SHP77 (cell line): ENCODE data around the gene GRK5.

Experiments used
- DNase-seq, 2 experiments: peaks; one replicate each; lab custom pipeline; 2025; lab: John Stamatoyannopoulos, UW

The GRK5 gene

GRCh38 chr10:119405520-119405807, 198.1 kb downstream of the GRK5 start:
- no peak for DNase-seq

GRCh38 chr10:119406137-119406536, 198.8 kb downstream of the GRK5 start:
- DNase-seq, result no peak

GRCh38 chr10:119406601-119407253, 199.4 kb downstream of the GRK5 start:
- no peak for DNase-seq

GRCh38 chr10:119407254-119407777, 199.9 kb downstream of the GRK5 start:
- no peak for DNase-seq

- DNase-seq, result no peak
Observed at GRCh38 chr10:119408072-119408471, 200.7 kb downstream of the GRK5 start.

- peak; percentile 19 to 66 for DNase-seq
Observed at GRCh38 chr10:119408969-119409371, 201.6 kb downstream of the GRK5 start.

- peak in 1 of 2 experiments; percentile 66 for DNase-seq
Observed at GRCh38 chr10:119409385-119409784, 202.0 kb downstream of the GRK5 start.

- DNase-seq, result peak; percentile 61 to 83
Observed at GRCh38 chr10:119409906-119410305, 202.5 kb downstream of the GRK5 start.

GRCh38 chr10:119410361-119411116, 203.2 kb downstream of the GRK5 start:
- DNase-seq, result no peak

- peak; percentile 79 to 81 for DNase-seq
Observed at GRCh38 chr10:119412244-119413092, 205.1 kb downstream of the GRK5 start.

GRCh38 chr10:119413093-119413453, 205.7 kb downstream of the GRK5 start:
- no peak for DNase-seq

GRCh38 chr10:119413471-119414080, 206.2 kb downstream of the GRK5 start:
- peak; percentile 52 to 56 for DNase-seq

- DNase-seq, result peak; percentile 69 to 71
Observed at GRCh38 chr10:119414081-119414611, 206.8 kb downstream of the GRK5 start.

- DNase-seq, result no peak
Observed at GRCh38 chr10:119415121-119415520, 207.8 kb downstream of the GRK5 start.

- peak in 1 of 2 experiments; percentile 29 for DNase-seq
Observed at GRCh38 chr10:119415536-119416503, 208.4 kb downstream of the GRK5 start.

GRCh38 chr10:119416855-119417254, 209.5 kb downstream of the GRK5 start:
- DNase-seq, result peak; percentile 59 to 60

GRCh38 chr10:119417852-119418251, 210.5 kb downstream of the GRK5 start:
- DNase-seq, result no peak

GRCh38 chr10:119418362-119418761, 211.0 kb downstream of the GRK5 start:
- DNase-seq, result no peak

GRCh38 chr10:119419931-119420330, 212.6 kb downstream of the GRK5 start:
- DNase-seq, result no peak
